HEK293 (cell line): ENCODE results near the gene ST6GAL1.

Experiments used
- CTCF ChIA-PET: fragments of 350-600 bp; formaldehyde crosslinking; extraction: SDS; loops from one replicate; lab custom pipeline; 2021; ENCODE audit warnings: antibody characterized with exemption; lab: Yijun Ruan, JAX
- POLR2A ChIA-PET: fragments of 300-600 bp; formaldehyde crosslinking; extraction: SDS; loops from one replicate; lab custom pipeline; 2020; ENCODE audit warnings: antibody characterized with exemption, inconsistent platforms; lab: Yijun Ruan, JAX
- H3K27ac ChIP-seq: fragments of 200-500 bp; sonication (Bioruptor generic); 2 replicates; pipeline ENCODE4 v1.5.1; 2014; ENCODE audit warnings: low read depth, low read length, control low read depth, inconsistent platforms; ENCODE audit errors: extremely low read depth
- H3K36me3 ChIP-seq, 2 experiments: fragments of 200-500 bp in 1 of 2; sonication (Bioruptor generic) in 1 of 2; 1 replicate in 1 of 2; 2 replicates in 1 of 2; pipeline ENCODE4 v1.5.1; 2014 to 2017; ENCODE audit warnings: inconsistent platforms in 2 of 2, low read length in 2 of 2; ENCODE audit not compliant: control insufficient read depth in 2 of 2, insufficient read depth in 1 of 2
- H3K4me1 ChIP-seq: fragments of 200-500 bp; sonication (Bioruptor generic); 2 replicates; pipeline ENCODE4 v1.5.1; 2014; ENCODE audit warnings: mild to moderate bottlenecking, low read length, inconsistent platforms; ENCODE audit not compliant: control insufficient read depth, insufficient read depth
- H3K4me3 ChIP-seq: 2 replicates; pipeline ENCODE4 v1.5.1; 2011; ENCODE audit warnings: low read depth, mild to moderate bottlenecking, control low read depth, low read length, moderate library complexity
- H3K9me3 ChIP-seq: fragments of 200-500 bp; sonication (Bioruptor generic); 2 replicates; pipeline ENCODE4 v1.5.1; 2014; ENCODE audit warnings: low read depth, low read length, inconsistent platforms; ENCODE audit not compliant: control insufficient read depth, insufficient read depth
- KLF1 ChIP-seq: fragments of 450-650 bp; formaldehyde crosslinking; IDR thresholded peaks from 2 replicates; pipeline ENCODE4 v1.5.1; 2016; ENCODE audit warnings: missing biosample characterization, missing genetic modification characterization
- PRDM1 ChIP-seq: fragments of 450-650 bp; formaldehyde crosslinking; IDR thresholded peaks from 2 replicates; pipeline ENCODE4; 2016; ENCODE audit warnings: missing biosample characterization, missing genetic modification characterization
- SETDB1 ChIP-seq: IDR thresholded peaks from one replicate; pipeline ENCODE4 v1.6.1; 2017; ENCODE audit warnings: mild to moderate bottlenecking, low read length, moderate library complexity, mixed read lengths; ENCODE audit not compliant: insufficient read length
- ZBTB11 ChIP-seq: fragments of 450-650 bp; formaldehyde crosslinking; conservative IDR thresholded peaks from 2 replicates; pipeline ENCODE4 v1.5.1; 2016; ENCODE audit warnings: low read depth, missing biosample characterization, missing genetic modification characterization
- ZBTB48 ChIP-seq: fragments of 450-650 bp; formaldehyde crosslinking; IDR thresholded peaks from 2 replicates; pipeline ENCODE4 v1.5.1; 2016; ENCODE audit warnings: missing biosample characterization, missing genetic modification characterization
- ZFHX2 ChIP-seq: fragments of 450-650 bp; formaldehyde crosslinking; conservative IDR thresholded peaks from 2 replicates; pipeline ENCODE4 v1.5.1; 2016; ENCODE audit warnings: missing biosample characterization, missing genetic modification characterization
- ZFP41 ChIP-seq: fragments of 450-650 bp; formaldehyde crosslinking; IDR thresholded peaks from 2 replicates; pipeline ENCODE4 v1.5.1; 2016; ENCODE audit warnings: missing biosample characterization, missing genetic modification characterization, borderline replicate concordance
- ZNF157 ChIP-seq: fragments of 450-650 bp; formaldehyde crosslinking; IDR thresholded peaks from 2 replicates; pipeline ENCODE4 v1.5.1; 2016; ENCODE audit warnings: missing biosample characterization, missing genetic modification characterization
- ZNF184 ChIP-seq: fragments of 450-650 bp; IDR thresholded peaks from 2 replicates; pipeline ENCODE4 v1.5.1; 2018; ENCODE audit warnings: missing biosample characterization, mild to moderate bottlenecking, missing genetic modification characterization
- ZNF24 ChIP-seq: fragments of 450-650 bp; formaldehyde crosslinking; IDR thresholded peaks from 2 replicates; pipeline ENCODE4 v1.5.1; 2016; ENCODE audit warnings: missing biosample characterization, missing genetic modification characterization
- ZNF518A ChIP-seq: fragments of 450-650 bp; formaldehyde crosslinking; conservative IDR thresholded peaks from 2 replicates; pipeline ENCODE4 v1.5.1; 2016; ENCODE audit warnings: low read depth, missing biosample characterization, missing genetic modification characterization
- ZNF768 ChIP-seq: fragments of 450-650 bp; formaldehyde crosslinking; IDR thresholded peaks from 2 replicates; pipeline ENCODE4 v1.5.1; 2018; ENCODE audit warnings: missing biosample characterization, mild to moderate bottlenecking, missing genetic modification characterization
- ZNF776 ChIP-seq: fragments of 450-650 bp; formaldehyde crosslinking; IDR thresholded peaks from 2 replicates; pipeline ENCODE4 v1.5.0; 2017; ENCODE audit warnings: missing biosample characterization, missing genetic modification characterization, borderline replicate concordance
- ZNF792 ChIP-seq: fragments of 450-650 bp; formaldehyde crosslinking; IDR thresholded peaks from 2 replicates; pipeline ENCODE4 v1.5.1; 2016; ENCODE audit warnings: missing biosample characterization, missing genetic modification characterization
- TF ChIP-seq, protein P1 (sequence below): fragments of 450-650 bp; formaldehyde crosslinking; IDR thresholded peaks from 2 replicates; pipeline ENCODE4 v1.5.1; 2016; ENCODE audit warnings: missing biosample characterization, missing genetic modification characterization
- TF ChIP-seq, protein P2 (sequence below): fragments of 450-650 bp; formaldehyde crosslinking; IDR thresholded peaks from 2 replicates; pipeline ENCODE4 v1.5.1; 2016; ENCODE audit warnings: missing biosample characterization, missing genetic modification characterization
- TF ChIP-seq, protein P3 (sequence below): fragments of 450-650 bp; formaldehyde crosslinking; IDR thresholded peaks from 2 replicates; pipeline ENCODE4 v1.5.1; 2016; ENCODE audit warnings: missing biosample characterization, missing genetic modification characterization

The ST6GAL1 gene

DNA sequence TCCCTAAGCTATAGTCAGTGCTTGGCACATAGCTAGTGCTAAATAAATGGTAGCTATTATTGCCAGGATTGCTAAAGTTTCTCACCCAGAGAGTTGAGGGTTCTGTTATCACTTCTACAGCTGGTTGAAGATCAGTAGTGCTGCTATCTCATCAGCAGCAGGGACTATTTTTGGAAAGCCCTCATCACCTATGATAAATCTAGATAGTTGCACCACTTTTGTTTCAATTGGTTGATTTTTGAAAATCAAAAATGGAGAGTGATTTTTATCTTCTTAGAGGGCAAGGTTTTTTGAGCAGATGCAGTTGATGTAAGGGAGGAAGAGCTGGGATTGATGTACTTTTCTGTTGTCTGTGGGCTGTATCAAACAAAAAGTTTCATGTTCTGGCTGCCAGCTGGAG lies 101.6 kb downstream of the ST6GAL1 start:
- no peak overlapping the region for H3K4me3 ChIP-seq
- no peaks in the 10 kb centered on the region for H3K36me3 ChIP-seq
- TF ChIP-seq, protein P1, sequence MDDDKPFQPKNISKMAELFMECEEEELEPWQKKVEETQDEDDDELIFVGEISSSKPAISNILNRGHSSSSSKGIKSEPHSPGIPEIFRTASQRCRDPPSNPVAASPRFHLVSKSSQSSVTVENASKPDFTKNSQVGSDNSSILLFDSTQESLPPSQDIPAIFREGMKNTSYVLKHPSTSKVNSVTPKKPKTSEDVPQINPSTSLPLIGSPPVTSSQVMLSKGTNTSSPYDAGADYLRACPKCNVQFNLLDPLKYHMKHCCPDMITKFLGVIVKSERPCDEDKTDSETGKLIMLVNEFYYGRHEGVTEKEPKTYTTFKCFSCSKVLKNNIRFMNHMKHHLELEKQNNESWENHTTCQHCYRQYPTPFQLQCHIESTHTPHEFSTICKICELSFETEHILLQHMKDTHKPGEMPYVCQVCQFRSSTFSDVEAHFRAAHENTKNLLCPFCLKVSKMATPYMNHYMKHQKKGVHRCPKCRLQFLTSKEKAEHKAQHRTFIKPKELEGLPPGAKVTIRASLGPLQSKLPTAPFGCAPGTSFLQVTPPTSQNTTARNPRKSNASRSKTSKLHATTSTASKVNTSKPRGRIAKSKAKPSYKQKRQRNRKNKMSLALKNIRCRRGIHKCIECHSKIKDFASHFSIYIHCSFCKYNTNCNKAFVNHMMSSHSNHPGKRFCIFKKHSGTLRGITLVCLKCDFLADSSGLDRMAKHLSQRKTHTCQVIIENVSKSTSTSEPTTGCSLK (tag by site-specific recombination) = no peak
- TF ChIP-seq PRDM1 (tag by site-specific recombination) (no peak), KLF1 (no peak), ZNF24 (tag by site-specific recombination) (no peak), ZNF792 (tag by site-specific recombination) (no peak), ZNF776 (tag by site-specific recombination) (no peak), ZNF157 (tag by site-specific recombination) (no peak), ZNF768 (tag by site-specific recombination) (no peak), ZNF184 (tag by site-specific recombination) (no peak), ZBTB48 (tag by site-specific recombination) (no peak), SETDB1 (no peak), ZFP41 (tag by site-specific recombination) (no peak), ZFHX2 (tag by site-specific recombination) (no peak), ZBTB11 (tag by site-specific recombination) (no peak), ZNF518A (tag by site-specific recombination) (no peak)
- TF ChIP-seq, protein P2, sequence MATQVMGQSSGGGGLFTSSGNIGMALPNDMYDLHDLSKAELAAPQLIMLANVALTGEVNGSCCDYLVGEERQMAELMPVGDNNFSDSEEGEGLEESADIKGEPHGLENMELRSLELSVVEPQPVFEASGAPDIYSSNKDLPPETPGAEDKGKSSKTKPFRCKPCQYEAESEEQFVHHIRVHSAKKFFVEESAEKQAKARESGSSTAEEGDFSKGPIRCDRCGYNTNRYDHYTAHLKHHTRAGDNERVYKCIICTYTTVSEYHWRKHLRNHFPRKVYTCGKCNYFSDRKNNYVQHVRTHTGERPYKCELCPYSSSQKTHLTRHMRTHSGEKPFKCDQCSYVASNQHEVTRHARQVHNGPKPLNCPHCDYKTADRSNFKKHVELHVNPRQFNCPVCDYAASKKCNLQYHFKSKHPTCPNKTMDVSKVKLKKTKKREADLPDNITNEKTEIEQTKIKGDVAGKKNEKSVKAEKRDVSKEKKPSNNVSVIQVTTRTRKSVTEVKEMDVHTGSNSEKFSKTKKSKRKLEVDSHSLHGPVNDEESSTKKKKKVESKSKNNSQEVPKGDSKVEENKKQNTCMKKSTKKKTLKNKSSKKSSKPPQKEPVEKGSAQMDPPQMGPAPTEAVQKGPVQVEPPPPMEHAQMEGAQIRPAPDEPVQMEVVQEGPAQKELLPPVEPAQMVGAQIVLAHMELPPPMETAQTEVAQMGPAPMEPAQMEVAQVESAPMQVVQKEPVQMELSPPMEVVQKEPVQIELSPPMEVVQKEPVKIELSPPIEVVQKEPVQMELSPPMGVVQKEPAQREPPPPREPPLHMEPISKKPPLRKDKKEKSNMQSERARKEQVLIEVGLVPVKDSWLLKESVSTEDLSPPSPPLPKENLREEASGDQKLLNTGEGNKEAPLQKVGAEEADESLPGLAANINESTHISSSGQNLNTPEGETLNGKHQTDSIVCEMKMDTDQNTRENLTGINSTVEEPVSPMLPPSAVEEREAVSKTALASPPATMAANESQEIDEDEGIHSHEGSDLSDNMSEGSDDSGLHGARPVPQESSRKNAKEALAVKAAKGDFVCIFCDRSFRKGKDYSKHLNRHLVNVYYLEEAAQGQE (tag by site-specific recombination) = no peak
- TF ChIP-seq, protein P3, sequence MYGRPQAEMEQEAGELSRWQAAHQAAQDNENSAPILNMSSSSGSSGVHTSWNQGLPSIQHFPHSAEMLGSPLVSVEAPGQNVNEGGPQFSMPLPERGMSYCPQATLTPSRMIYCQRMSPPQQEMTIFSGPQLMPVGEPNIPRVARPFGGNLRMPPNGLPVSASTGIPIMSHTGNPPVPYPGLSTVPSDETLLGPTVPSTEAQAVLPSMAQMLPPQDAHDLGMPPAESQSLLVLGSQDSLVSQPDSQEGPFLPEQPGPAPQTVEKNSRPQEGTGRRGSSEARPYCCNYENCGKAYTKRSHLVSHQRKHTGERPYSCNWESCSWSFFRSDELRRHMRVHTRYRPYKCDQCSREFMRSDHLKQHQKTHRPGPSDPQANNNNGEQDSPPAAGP (tag by site-specific recombination) = no peak
- ChIA-PET CTCF (no interaction called here), POLR2A (no interaction called here)
- H3K9me3 ChIP-seq = no peaks in the 10 kb centered on the region
- H3K4me1 ChIP-seq = no peaks in the 10 kb centered on the region
- no peak overlapping the region for H3K27ac ChIP-seq
